Endothelial cell of umbilical vein (primary cell): ENCODE measurements around the gene EQTN. TPM values are rescaled to one million over a fixed set of nuclear protein-coding genes. Genes with fewer than 3 reads are reported as not detected.

Experiments used
- BruUV-seq: library from RNA; stranded (reverse); fragments of 400-500 nt; replicated peaks from 2 replicates; lab custom pipeline; 2021; lab: Mats Ljungman, UMichigan
- CTCF ChIA-PET: fragments of 300-600, 350-600 bp; sonication (Branson Sonifier 250); formaldehyde crosslinking; loops from one replicate; lab custom pipeline; 2021; ENCODE audit warnings: antibody characterized with exemption, inconsistent platforms; lab: Charles Lee
- POLR2A ChIA-PET: fragments of 300-600, 350-600 bp; sonication (Branson Sonifier 250); formaldehyde crosslinking; loops from one replicate; lab custom pipeline; 2021; ENCODE audit warnings: antibody characterized with exemption, inconsistent platforms; lab: Charles Lee
- DNase-seq: peaks from one replicate; pipeline ENCODE4 v3.0.0-alpha.2; 2011; ENCODE audit warnings: low read depth, low spot score
- FAIRE-seq: peaks from 2 replicates; lab custom pipeline; 2011; peaks lifted over from hg19 to GRCh38; lab: Jason Lieb, UNC
- H2AFZ ChIP-seq: 2 replicates; pipeline ENCODE4 v1.6.0; 2012; ENCODE audit warnings: low read depth, low read length, control low read depth, inconsistent platforms
- H3K27ac ChIP-seq: 2 replicates; pipeline ENCODE4 v1.5.1; 2011; ENCODE audit warnings: low read depth, mild to moderate bottlenecking, control low read depth, low read length, moderate library complexity; ENCODE audit not compliant: insufficient read depth
- H3K27me3 ChIP-seq, 2 experiments: 2 replicates each; pipeline versions ENCODE4 v1.6.0 to v1.6.1; 2011; ENCODE audit warnings: low read length in 2 of 2, mixed read lengths in 1 of 2; ENCODE audit not compliant: control insufficient read depth in 2 of 2, insufficient read depth in 2 of 2
- H3K36me3 ChIP-seq, 2 experiments: 2 replicates in 1 of 2; 3 replicates in 1 of 2; pipeline ENCODE4 v1.5.1; 2011; ENCODE audit warnings: low read length in 2 of 2, mild to moderate bottlenecking in 1 of 2, moderate library complexity in 1 of 2; ENCODE audit not compliant: control insufficient read depth in 2 of 2, insufficient read depth in 2 of 2; ENCODE audit errors: extremely low read depth in 1 of 2
- H3K4me1 ChIP-seq: 3 replicates; pipeline ENCODE4 v1.5.1; 2011; ENCODE audit warnings: mild to moderate bottlenecking, low read length; ENCODE audit not compliant: control insufficient read depth, insufficient read depth; ENCODE audit errors: extremely low read depth
- H3K4me2 ChIP-seq: 2 replicates; pipeline ENCODE4 v1.6.1; 2011; ENCODE audit warnings: low read length, control low read depth, mixed read lengths; ENCODE audit not compliant: insufficient read depth
- H3K4me3 ChIP-seq, 3 experiments: fragments of 200-600 bp in 1 of 3; sonication (generic), shearing (Covaris generic) in 1 of 3; replicated peaks in 1 of 3; 2 replicates each; pipeline ENCODE4 v1.5.1; 2011 to 2016; ENCODE audit warnings: control low read depth in 3 of 3, low read length in 3 of 3, mild to moderate bottlenecking in 2 of 3, inconsistent platforms in 1 of 3, low read depth in 1 of 3, moderate library complexity in 1 of 3; ENCODE audit not compliant: insufficient read depth in 1 of 3
- H3K79me2 ChIP-seq: 2 replicates; pipeline ENCODE4 v1.6.0; 2012; ENCODE audit warnings: low read length, inconsistent platforms; ENCODE audit not compliant: control insufficient read depth, insufficient read depth
- H3K9ac ChIP-seq: replicated peaks from 2 replicates; pipeline ENCODE3; 2011; ENCODE audit warnings: low read length, control low read depth; ENCODE audit not compliant: insufficient read depth; ENCODE audit errors: extremely low read depth
- H3K9me1 ChIP-seq: replicated peaks from 3 replicates; pipeline ENCODE4 v1.6.0; 2011; ENCODE audit warnings: mild to moderate bottlenecking, low read length; ENCODE audit not compliant: control insufficient read depth, insufficient read depth; ENCODE audit errors: extremely low read depth
- H3K9me3 ChIP-seq: replicated peaks from 2 replicates; pipeline ENCODE4 v1.5.1; 2012; ENCODE audit warnings: low read length, inconsistent platforms; ENCODE audit not compliant: control insufficient read depth, insufficient read depth
- H4K20me1 ChIP-seq: replicated peaks from 2 replicates; pipeline ENCODE3; 2011; ENCODE audit warnings: mild to moderate bottlenecking, low read length; ENCODE audit not compliant: control insufficient read depth, insufficient read depth; ENCODE audit errors: extremely low read depth
- EZH2 ChIP-seq: IDR thresholded peaks from 2 replicates; pipeline ENCODE4 v1.6.1; 2012; ENCODE audit warnings: borderline replicate concordance, low read depth, mild to moderate bottlenecking, moderate library complexity, low read length, inconsistent platforms; ENCODE audit not compliant: severe bottlenecking
- FOS ChIP-seq: IDR thresholded peaks from 2 replicates; pipeline ENCODE4 v1.6.1; 2011; ENCODE audit warnings: mild to moderate bottlenecking, low read length, moderate library complexity, borderline replicate concordance; ENCODE audit not compliant: insufficient read depth
- GATA2 ChIP-seq: IDR thresholded peaks from 2 replicates; pipeline ENCODE4 v1.7.0; 2011; ENCODE audit warnings: low read depth, mild to moderate bottlenecking, moderate library complexity, mixed read lengths, low read length; ENCODE audit not compliant: insufficient read length, insufficient read depth
- JUN ChIP-seq: IDR thresholded peaks from 2 replicates; pipeline ENCODE4 v1.6.1; 2011; ENCODE audit warnings: borderline replicate concordance, low read depth; ENCODE audit not compliant: insufficient read length, insufficient read depth
- MYC ChIP-seq: IDR thresholded peaks from one replicate; pipeline ENCODE4 v1.6.1; 2011; ENCODE audit warnings: mild to moderate bottlenecking, low read depth, low read length
- POLR2A ChIP-seq: IDR thresholded peaks from 2 replicates; pipeline ENCODE4 v1.6.1; 2012; ENCODE audit warnings: low read depth, mild to moderate bottlenecking, control low read depth, low read length
- POLR2AphosphoS5 ChIP-seq: IDR thresholded peaks from 2 replicates; pipeline ENCODE4 v1.6.1; 2012; ENCODE audit warnings: low read depth, mild to moderate bottlenecking, control low read depth, low read length, moderate library complexity; ENCODE audit not compliant: insufficient read depth
- dilution Hi-C: fragments of 300-500 bp; cut with MboI; formaldehyde crosslinking; loops from one replicate; pipeline ENCODE4 v1.15.0; 2019; ENCODE audit warnings: low sequenced_read_pairs; ENCODE audit not compliant: extremely low pct_ligation_motif_present
- intact Hi-C: fragments of 100-400 bp; cut with micrococcal nuclease; formaldehyde crosslinking; loops from one replicate; pipeline ENCODE4 v1.10.0; 2022
- polyA plus RNA-seq, 4 experiments: library from polyadenylated mRNA; depleted of rRNA in 3 of 4; stranded (reverse) in 3 of 4; unstranded in 1 of 4; fragments of >200 nt; gene quantifications; 2 replicates each; pipeline versions ENCODE4 v1.2.1 to v1.2.3, GENCODE V29; 2011 to 2012; ENCODE audit warnings: missing spikeins in 1 of 4
- total RNA-seq: library from RNA; stranded (reverse); gene quantifications from 2 replicates; pipeline ENCODE4 v1.2.3, GENCODE V29; 2021
- TF ChIP-seq, protein P1 (sequence below): IDR thresholded peaks from 2 replicates; pipeline ENCODE4 v1.6.1; 2011; ENCODE audit not compliant: insufficient read depth, insufficient read length
- TF ChIP-seq, protein P2 (sequence below), 2 donors: IDR thresholded peaks; 1 replicate in 1 of 2; 2 replicates in 1 of 2; pipeline ENCODE4 v1.5.1; 2011; ENCODE audit warnings: low read length in 2 of 2, mild to moderate bottlenecking in 2 of 2, moderate library complexity in 2 of 2, control low read depth in 1 of 2, inconsistent platforms in 1 of 2, low read depth in 1 of 2; ENCODE audit not compliant: insufficient read depth in 1 of 2; ENCODE audit errors: extremely low read depth in 1 of 2

The EQTN gene
- total and polyA plus RNA-seq, 2 donors (not counting 3 experiments of a cell fraction or from before 2014, with no cell fraction given), result not detected

DNA sequence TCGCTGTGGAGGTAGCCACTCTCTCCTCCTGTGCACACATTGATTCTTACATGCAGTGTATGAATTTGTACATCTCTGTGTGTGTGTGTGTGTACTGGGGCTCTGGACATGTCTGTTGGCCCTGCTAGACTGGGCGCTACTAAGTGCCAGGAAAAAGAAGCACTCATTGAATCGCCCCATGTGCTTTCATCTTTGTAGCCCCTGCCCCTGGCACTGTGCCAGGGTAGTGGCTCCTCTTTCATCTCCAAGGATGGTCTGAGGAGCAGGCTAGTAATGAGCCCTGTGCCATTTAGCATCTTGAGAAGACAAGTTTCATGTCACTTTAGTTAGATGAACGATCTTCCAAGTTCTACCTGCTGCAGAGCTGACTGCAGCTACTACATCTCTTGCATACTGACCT, 34.4 kb upstream of the EQTN start:
- Histone ChIP-seq H3K4me1 (no peaks in the 10 kb centered on the region), H3K4me2 (no peak overlapping the region), H3K79me2 (no peaks in the 10 kb centered on the region), H3K27ac (no peak overlapping the region), H2AFZ (no peak overlapping the region), H3K4me3 (no peak overlapping the region), H3K36me3 (no peaks in the 10 kb centered on the region), H3K27me3 (peaks cover 4 to 10% of the 10 kb centered on the region in 2 experiments), H3K9me3 (no peaks in the 10 kb centered on the region), H4K20me1 (no peaks in the 10 kb centered on the region), H3K9me1 (no peaks in the 10 kb centered on the region), H3K9ac (no peak overlapping the region)
- no peak for DNase-seq
- FAIRE-seq, result no peak
- CTCF ChIA-PET, result interaction anchor here (2.4 to 3.3 kb wide), 3 partner anchors 195 to 215 kb away, joined by 38 to 114 read pairs (median 74); partner anchors contain the start of genes IFNK and MOB3B
- dilution Hi-C loops, result loop anchor here (25.0 kb wide), 1 partner anchor 181 kb away; the partner anchor contains the start of gene IFNK
- TF ChIP-seq, protein P1, sequence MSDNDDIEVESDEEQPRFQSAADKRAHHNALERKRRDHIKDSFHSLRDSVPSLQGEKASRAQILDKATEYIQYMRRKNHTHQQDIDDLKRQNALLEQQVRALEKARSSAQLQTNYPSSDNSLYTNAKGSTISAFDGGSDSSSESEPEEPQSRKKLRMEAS, result no peak
- no peak for TF ChIP-seq POLR2A
- POLR2A ChIA-PET, result no interaction called here
- no TSS peak for BruUV-seq
- intact Hi-C loops, result loop anchor here (10.0 kb wide), 1 partner anchor 393 kb away; no protein-coding TSS in a partner anchor

DNA sequence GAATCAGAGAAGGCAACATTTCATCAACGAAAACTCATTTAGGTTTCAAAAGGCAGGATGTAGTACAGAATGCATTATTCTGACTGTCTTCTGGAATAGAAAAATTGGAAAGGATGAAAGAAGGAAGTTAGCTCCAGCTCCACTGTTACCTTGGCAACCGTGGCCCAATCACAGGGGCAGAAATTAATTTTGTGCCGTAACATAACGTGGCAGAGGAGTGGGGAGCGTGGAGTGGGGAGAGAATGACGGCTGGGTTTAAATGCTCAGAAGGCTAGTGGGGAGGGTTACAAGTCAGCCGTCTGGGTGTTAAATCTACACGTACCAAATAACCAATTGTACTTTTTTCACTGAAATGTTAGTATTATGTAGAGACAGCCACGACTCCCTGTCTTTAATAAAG, 32.3 kb upstream of the EQTN start:
- Histone ChIP-seq H3K36me3 (no peaks in the 10 kb centered on the region), H3K4me1 (no peaks in the 10 kb centered on the region), H3K27ac (no peak overlapping the region), H3K9me3 (no peaks in the 10 kb centered on the region), H3K79me2 (no peaks in the 10 kb centered on the region), H2AFZ (no peak overlapping the region), H3K4me2 (no peak overlapping the region), H3K4me3 (no peak overlapping the region), H4K20me1 (no peaks in the 10 kb centered on the region), H3K9ac (no peak overlapping the region), H3K9me1 (no peaks in the 10 kb centered on the region), H3K27me3 (peaks cover 7 to 10% of the 10 kb centered on the region in 2 experiments)
- FAIRE-seq, result no peak
- POLR2A ChIA-PET, result no interaction called here
- no peak for DNase-seq
- CTCF ChIA-PET, result interaction anchor here (1.7 kb wide), 1 partner anchor 200 kb away, joined by 10 read pairs; the partner anchor contains the start of gene MOB3B
- intact Hi-C loops (no loop called here), dilution Hi-C loops (loop anchor here (25.0 kb wide), 1 partner anchor 183 kb away; the partner anchor contains the start of gene IFNK)
- BruUV-seq, result no TSS peak
- TF ChIP-seq, protein P2, sequence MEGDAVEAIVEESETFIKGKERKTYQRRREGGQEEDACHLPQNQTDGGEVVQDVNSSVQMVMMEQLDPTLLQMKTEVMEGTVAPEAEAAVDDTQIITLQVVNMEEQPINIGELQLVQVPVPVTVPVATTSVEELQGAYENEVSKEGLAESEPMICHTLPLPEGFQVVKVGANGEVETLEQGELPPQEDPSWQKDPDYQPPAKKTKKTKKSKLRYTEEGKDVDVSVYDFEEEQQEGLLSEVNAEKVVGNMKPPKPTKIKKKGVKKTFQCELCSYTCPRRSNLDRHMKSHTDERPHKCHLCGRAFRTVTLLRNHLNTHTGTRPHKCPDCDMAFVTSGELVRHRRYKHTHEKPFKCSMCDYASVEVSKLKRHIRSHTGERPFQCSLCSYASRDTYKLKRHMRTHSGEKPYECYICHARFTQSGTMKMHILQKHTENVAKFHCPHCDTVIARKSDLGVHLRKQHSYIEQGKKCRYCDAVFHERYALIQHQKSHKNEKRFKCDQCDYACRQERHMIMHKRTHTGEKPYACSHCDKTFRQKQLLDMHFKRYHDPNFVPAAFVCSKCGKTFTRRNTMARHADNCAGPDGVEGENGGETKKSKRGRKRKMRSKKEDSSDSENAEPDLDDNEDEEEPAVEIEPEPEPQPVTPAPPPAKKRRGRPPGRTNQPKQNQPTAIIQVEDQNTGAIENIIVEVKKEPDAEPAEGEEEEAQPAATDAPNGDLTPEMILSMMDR (IDR thresholded peaks at IDR 0.05; ENCODE audit: extremely low read depth in 1 of 2, insufficient read depth in 1 of 2, low read depth in 1 of 2, low read length in 2 of 2), result no peak
- TF ChIP-seq EZH2 (no peak), MYC (no peak), GATA2 (no peak), FOS (no peak), POLR2A (no peak), JUN (no peak), POLR2AphosphoS5 (no peak)
- TF ChIP-seq, protein P1, result no peak
